ENCODE measurements around the gene TCFL5.

Gene TCFL5

DNA sequence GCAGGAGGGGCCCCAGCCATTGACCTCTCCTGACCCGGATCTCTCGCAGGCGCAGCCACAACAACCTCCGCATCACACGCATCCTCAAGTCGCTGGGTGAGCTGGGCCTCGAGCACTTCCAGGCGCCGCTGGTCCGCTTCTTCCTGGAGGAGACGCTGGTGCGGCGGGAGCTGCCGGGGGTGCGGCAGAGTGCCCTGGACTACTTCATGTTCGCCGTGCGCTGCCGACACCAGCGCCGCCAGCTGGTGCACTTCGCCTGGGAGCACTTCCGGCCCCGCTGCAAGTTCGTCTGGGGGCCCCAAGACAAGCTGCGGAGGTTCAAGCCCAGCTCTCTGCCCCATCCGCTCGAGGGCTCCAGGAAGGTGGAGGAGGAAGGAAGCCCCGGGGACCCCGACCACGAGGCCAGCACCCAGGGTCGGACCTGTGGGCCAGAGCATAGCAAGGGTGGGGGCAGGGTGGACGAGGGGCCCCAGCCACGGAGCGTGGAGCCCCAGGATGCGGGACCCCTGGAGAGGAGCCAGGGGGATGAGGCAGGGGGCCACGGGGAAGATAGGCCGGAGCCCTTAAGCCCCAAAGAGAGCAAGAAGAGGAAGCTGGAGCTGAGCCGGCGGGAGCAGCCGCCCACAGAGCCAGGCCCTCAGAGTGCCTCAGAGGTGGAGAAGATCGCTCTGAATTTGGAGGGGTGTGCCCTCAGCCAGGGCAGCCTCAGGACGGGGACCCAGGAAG lies 49.3 kb downstream of the TCFL5 start:
- H3K36me3 ChIP-seq (ENCODE audit: control insufficient read depth, insufficient read depth, low read length), result peaks cover 54% of the 10 kb centered on the region
- H3K27ac ChIP-seq (ENCODE audit: low read depth, low read length, severe bottlenecking), result no peak overlapping the region
- H3K4me1 ChIP-seq (ENCODE audit: control insufficient read depth, insufficient read depth, low read length, poor library complexity, severe bottlenecking), result peaks cover 17% of the 10 kb centered on the region
- H3K4me3 ChIP-seq (ENCODE audit: extremely low read depth, insufficient read depth, low read length, poor library complexity, severe bottlenecking), result no peak overlapping the region
- no peaks in the 10 kb centered on the region for H3K9me3 ChIP-seq (ENCODE audit: control insufficient read depth, low read length)
- WGBS, 2 experiments (ENCODE audit: insufficient coverage in 2 of 2), result 91 to 98% methylated on average over 36 to 41 of the region's 43 CpGs

DNA sequence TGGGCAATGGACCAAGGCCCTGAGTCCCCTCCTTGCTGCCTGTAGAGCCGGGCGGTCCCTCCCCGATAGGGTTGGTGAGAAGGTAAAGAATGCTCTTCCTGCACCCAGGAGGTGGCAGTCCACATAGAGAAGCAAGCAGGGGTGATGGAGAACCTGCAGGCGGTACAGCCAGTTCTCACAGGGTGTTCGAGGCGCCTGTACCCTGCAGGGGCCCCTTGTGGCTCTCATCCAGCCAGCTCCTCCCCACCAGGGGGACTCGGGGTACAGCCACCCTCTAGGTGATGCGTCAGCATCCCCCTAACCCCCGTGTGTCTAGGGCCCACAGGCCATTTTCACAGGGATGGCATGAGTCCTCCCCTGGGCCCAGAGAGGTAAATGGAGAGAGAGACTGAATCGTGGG lies 49.9 kb downstream of the TCFL5 start:
- peaks cover 60% of the 10 kb centered on the region for H3K36me3 ChIP-seq (ENCODE audit: control insufficient read depth, insufficient read depth, low read length)
- no peak overlapping the region for H3K4me3 ChIP-seq (ENCODE audit: extremely low read depth, insufficient read depth, low read length, poor library complexity, severe bottlenecking)
- 94 to 100% methylated on average over 2 to 8 of the region's 10 CpGs for WGBS, 2 experiments (ENCODE audit: insufficient coverage in 2 of 2)
- H3K9me3 ChIP-seq (ENCODE audit: control insufficient read depth, low read length), result no peaks in the 10 kb centered on the region
- H3K4me1 ChIP-seq (ENCODE audit: control insufficient read depth, insufficient read depth, low read length, poor library complexity, severe bottlenecking), result peaks cover 16% of the 10 kb centered on the region
- H3K27ac ChIP-seq (ENCODE audit: low read depth, low read length, severe bottlenecking), result no peak overlapping the region

DNA sequence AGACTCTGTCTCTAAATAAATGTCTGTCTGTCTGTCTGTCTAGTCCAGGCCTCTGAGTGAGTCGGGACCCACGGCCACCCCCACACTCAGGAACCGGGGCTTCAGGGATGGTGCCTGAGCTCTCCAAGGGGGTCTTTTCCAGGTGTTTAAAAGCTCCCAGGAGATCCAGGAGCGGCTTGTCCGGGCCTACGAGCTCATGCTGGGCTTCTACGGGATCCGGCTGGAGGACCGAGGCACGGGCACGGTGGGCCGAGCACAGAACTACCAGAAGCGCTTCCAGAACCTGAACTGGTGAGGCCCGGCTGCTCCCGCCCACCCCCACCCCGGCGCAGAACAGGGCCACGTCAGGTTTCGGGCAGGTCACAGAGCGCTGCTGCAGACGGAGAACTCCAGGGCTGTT lies 50.3 kb downstream of the TCFL5 start:
- Histone ChIP-seq H3K36me3 (ENCODE audit: control insufficient read depth, insufficient read depth, low read length) (peaks cover 63% of the 10 kb centered on the region), H3K9me3 (ENCODE audit: control insufficient read depth, low read length) (no peaks in the 10 kb centered on the region)
- WGBS, 2 experiments (ENCODE audit: insufficient coverage in 2 of 2), result 93 to 95% methylated on average over 19 to 21 of the region's 21 CpGs

GRCh38 chr20:62809530-62810428 lies 51.8 kb downstream of the TCFL5 start:
- WGBS, 2 experiments (ENCODE audit: insufficient coverage in 2 of 2), result 94 to 97% methylated on average over 16 to 22 of the region's 24 CpGs
- Histone ChIP-seq H3K9me3 (ENCODE audit: control insufficient read depth, low read length) (no peaks in the 10 kb centered on the region), H3K4me1 (ENCODE audit: control insufficient read depth, insufficient read depth, low read length, poor library complexity, severe bottlenecking) (peaks cover 6% of the 10 kb centered on the region), H3K4me3 (ENCODE audit: extremely low read depth, insufficient read depth, low read length, poor library complexity, severe bottlenecking) (no peak overlapping the region), H3K36me3 (ENCODE audit: control insufficient read depth, insufficient read depth, low read length) (peaks cover 63% of the 10 kb centered on the region), H3K27ac (ENCODE audit: low read depth, low read length, severe bottlenecking) (no peak overlapping the region)

More for the DNA sequence above, 50.3 kb downstream of the TCFL5 start:
- H3K4me1 ChIP-seq (ENCODE audit: control insufficient read depth, insufficient read depth, low read length, poor library complexity, severe bottlenecking), result peaks cover 13% of the 10 kb centered on the region
- H3K27ac ChIP-seq (ENCODE audit: low read depth, low read length, severe bottlenecking), result no peak overlapping the region
- no peak overlapping the region for H3K4me3 ChIP-seq (ENCODE audit: extremely low read depth, insufficient read depth, low read length, poor library complexity, severe bottlenecking)

DNA sequence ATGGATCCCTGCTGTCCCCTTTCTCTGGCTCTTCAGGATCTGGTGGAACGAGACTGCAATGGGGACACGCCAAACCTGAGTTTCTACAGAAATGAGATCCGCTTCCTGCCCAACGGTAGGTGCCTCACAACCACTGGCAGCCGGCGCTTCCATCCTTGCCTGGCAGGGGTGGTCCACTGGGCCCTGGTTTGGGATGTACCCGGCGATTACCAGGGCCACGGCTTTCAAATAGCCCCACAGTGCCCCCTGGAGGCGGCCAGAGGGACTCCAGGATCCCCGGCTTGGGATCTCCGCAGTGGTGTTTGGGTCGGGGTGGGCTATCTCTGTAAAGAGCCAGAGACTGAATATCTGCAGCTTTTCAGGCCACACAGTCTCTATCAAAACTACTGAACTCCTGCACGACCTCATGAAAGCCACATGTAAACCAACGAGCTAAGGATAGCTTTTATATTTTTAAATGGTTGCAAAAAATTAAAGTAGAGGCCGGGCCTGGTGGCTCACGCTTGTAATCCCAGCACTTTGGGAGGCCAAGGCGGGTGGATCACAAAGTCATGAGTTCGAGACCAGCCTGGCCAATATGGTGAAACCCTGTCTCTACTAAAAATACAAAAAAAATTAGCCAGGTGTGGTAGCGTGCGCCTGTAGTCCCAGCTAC lies 53.3 kb downstream of the TCFL5 start:
- Histone ChIP-seq H3K4me3 (ENCODE audit: extremely low read depth, insufficient read depth, low read length, poor library complexity, severe bottlenecking) (no peak overlapping the region), H3K9me3 (ENCODE audit: control insufficient read depth, low read length) (no peaks in the 10 kb centered on the region), H3K36me3 (ENCODE audit: control insufficient read depth, insufficient read depth, low read length) (peaks cover 56% of the 10 kb centered on the region), H3K4me1 (ENCODE audit: control insufficient read depth, insufficient read depth, low read length, poor library complexity, severe bottlenecking) (peaks cover 6% of the 10 kb centered on the region), H3K27ac (ENCODE audit: low read depth, low read length, severe bottlenecking) (no peak overlapping the region)
- WGBS, 2 experiments (ENCODE audit: insufficient coverage in 2 of 2), result 40% methylated on average over 15 to 17 of the region's 21 CpGs

DNA sequence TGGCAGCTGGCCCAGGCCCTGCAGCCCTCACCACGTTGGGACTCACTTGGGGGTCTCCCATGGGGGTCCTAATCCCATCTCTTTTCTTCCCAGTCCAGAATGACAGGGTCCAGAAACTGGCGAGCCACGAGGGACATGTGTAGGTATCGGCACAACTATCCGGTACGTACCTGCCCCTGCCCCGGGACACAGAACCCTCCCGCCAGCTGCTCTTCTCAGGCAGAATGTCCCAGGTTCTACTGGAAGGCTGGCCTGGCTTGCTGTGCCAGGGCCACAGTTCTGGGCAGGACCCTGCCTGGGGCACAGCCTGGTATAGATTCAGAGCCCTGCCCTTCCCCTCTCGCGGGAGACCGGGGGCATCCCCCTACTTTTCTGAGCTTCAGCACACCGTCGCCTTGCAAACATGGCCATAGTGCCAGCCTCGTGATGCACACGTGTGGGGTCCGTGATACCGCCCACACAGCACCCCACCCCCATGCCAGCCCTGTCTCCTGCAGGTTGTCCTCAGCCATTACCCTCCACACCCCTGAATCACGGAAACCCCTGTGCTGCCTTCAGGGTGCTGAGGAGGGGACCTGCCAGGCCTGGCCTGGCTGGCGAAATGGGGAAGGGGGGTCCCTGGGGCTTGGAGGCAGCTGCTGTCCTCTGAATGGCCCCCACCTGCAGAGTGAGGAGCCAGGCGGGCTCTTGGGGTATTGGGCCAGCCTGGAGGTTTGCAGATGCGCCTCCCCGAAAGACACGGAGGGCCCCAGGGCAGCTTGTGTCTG lies 54.0 kb downstream of the TCFL5 start:
- 90 to 98% methylated on average over 21 to 23 of the region's 23 CpGs for WGBS, 2 experiments (ENCODE audit: insufficient coverage in 2 of 2)

GRCh38 chr20:62806383-62807050 lies 55.1 kb downstream of the TCFL5 start:
- Histone ChIP-seq H3K36me3 (ENCODE audit: control insufficient read depth, insufficient read depth, low read length) (peaks cover 48% of the 10 kb centered on the region), H3K4me3 (ENCODE audit: extremely low read depth, insufficient read depth, low read length, poor library complexity, severe bottlenecking) (no peak overlapping the region), H3K4me1 (ENCODE audit: control insufficient read depth, insufficient read depth, low read length, poor library complexity, severe bottlenecking) (peaks cover 6% of the 10 kb centered on the region), H3K27ac (ENCODE audit: low read depth, low read length, severe bottlenecking) (no peak overlapping the region), H3K9me3 (ENCODE audit: control insufficient read depth, low read length) (no peaks in the 10 kb centered on the region)
- WGBS, 2 experiments (ENCODE audit: insufficient coverage in 2 of 2), result 82 to 83% methylated on average over 9 to 10 of the region's 11 CpGs

More for the DNA sequence above, 54.0 kb downstream of the TCFL5 start:
- H3K4me1 ChIP-seq (ENCODE audit: control insufficient read depth, insufficient read depth, low read length, poor library complexity, severe bottlenecking), result peaks cover 6% of the 10 kb centered on the region
- H3K4me3 ChIP-seq (ENCODE audit: extremely low read depth, insufficient read depth, low read length, poor library complexity, severe bottlenecking), result no peak overlapping the region
- H3K27ac ChIP-seq (ENCODE audit: low read depth, low read length, severe bottlenecking), result no peak overlapping the region
- H3K36me3 ChIP-seq (ENCODE audit: control insufficient read depth, insufficient read depth, low read length), result peaks cover 56% of the 10 kb centered on the region
- H3K9me3 ChIP-seq (ENCODE audit: control insufficient read depth, low read length), result no peaks in the 10 kb centered on the region

DNA sequence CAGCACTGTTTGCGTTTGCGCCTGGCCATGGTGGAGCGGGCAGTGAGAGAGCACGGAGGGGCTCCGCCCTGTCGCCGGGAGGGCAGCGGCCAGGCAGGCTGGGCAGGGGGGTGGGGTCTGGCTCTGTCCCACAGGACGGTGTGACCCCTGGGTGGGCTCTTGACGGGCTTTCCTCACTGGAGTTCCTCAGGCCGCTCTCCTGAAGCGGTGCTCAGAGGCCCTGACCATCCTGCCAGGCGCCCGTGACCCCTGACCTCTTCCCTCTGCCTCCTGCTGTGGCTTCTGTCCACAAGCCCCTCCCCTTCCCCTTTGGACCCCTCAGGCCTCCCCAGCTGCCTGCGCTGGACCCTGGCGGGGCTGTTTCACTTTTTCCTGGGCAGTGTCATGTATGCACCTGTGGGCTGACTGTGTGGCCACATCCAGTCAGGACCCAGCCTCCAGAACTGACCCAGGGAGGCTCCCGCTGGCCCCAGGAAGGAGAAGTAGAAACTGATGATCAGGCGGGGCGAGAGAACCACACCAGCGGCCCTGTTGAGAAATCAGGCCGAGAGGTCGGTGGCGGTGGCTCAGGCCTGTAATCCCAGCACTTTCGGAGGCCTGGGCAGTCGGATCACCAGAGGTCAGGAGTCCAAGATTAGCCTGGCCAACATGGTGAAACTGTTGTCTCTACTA lies 55.8 kb downstream of the TCFL5 start:
- Histone ChIP-seq H3K9me3 (ENCODE audit: control insufficient read depth, low read length) (no peaks in the 10 kb centered on the region), H3K36me3 (ENCODE audit: control insufficient read depth, insufficient read depth, low read length) (peaks cover 47% of the 10 kb centered on the region), H3K4me3 (ENCODE audit: extremely low read depth, insufficient read depth, low read length, poor library complexity, severe bottlenecking) (peak overlapping the region; percentile 74), H3K4me1 (ENCODE audit: control insufficient read depth, insufficient read depth, low read length, poor library complexity, severe bottlenecking) (peaks cover 6% of the 10 kb centered on the region), H3K27ac (ENCODE audit: low read depth, low read length, severe bottlenecking) (no peak overlapping the region)
- 39 to 42% methylated on average over 17 to 25 of the region's 25 CpGs for WGBS, 2 experiments (ENCODE audit: insufficient coverage in 2 of 2)

- 1% methylated on average over 33 to 41 of the region's 58 CpGs for WGBS, 2 experiments (ENCODE audit: insufficient coverage in 2 of 2)
- Histone ChIP-seq H3K27ac (ENCODE audit: low read depth, low read length, severe bottlenecking) (no peak overlapping the region), H3K4me3 (ENCODE audit: extremely low read depth, insufficient read depth, low read length, poor library complexity, severe bottlenecking) (peak overlapping the region; percentile 74)
Observed at GRCh38 chr20:62805155-62805710, 56.4 kb downstream of the TCFL5 start.

More at GRCh38 chr20:62805155-62805710, 56.4 kb downstream of the TCFL5 start:
- H3K4me1 ChIP-seq (ENCODE audit: control insufficient read depth, insufficient read depth, low read length, poor library complexity, severe bottlenecking), result peaks cover 6% of the 10 kb centered on the region
- peaks cover 46% of the 10 kb centered on the region for H3K36me3 ChIP-seq (ENCODE audit: control insufficient read depth, insufficient read depth, low read length)
- H3K9me3 ChIP-seq (ENCODE audit: control insufficient read depth, low read length), result no peaks in the 10 kb centered on the region
